ENCODE data around the gene PLA2G4C.

Gene PLA2G4C

DNA sequence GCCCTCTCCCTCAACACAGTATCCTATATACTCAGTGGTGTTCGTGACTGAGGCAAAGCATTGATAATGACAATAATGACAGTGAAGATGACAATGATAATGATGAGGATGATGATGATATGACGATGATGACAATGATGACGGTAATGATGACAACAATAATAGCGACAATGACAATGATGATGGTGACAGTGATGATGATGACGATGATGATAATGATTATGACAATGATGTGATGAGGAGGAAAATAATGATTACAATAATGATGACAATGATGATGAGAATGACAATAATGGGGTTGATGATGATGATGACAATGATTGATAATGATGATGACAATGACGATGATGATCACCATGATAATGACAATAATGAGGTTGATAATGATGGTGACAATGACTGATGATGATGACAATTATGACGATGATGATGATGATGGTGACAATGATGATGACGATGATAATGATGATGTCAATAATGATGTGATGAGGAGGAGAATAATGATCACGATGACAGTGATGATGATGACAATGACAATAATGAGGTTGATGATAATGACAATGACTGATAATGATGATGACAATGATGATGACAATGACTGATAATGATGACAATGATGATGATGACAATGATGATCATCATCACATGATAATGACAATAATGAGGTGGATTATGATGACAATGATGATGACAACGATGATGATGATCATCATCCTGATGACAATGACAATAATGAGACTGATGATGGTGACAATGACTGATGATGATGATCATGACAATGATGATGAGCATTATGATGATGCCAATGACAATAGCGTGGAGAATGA, 99.5 kb downstream of the PLA2G4C start:
- H3K4me3 ChIP-seq (ENCODE audit: low read length): no peak overlapping the region
- TF ChIP-seq ZNF274 (IDR thresholded peaks at IDR 0.05; ENCODE audit: low read depth, low read length): no peak

DNA sequence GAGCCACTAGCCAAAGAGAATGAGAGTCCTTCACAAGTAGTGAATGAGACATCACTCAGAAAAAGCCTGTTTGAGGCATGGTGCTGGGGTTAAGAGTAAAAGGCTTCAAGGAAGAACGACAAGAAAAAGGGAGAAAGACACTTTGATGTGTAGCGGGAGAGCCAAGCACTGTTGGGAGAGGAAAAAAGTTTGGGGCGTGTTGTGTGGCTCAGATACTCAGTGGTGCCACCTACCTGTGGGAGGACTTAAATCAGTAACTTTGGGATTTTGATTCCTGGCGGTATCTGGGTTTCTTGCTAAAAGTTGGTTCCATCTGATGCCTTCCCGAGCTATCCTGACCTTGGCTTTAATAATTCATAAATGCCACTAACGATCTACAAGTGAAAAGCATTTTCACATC, 103.9 kb downstream of the PLA2G4C start:
- no peak overlapping the region for H3K4me3 ChIP-seq (ENCODE audit: low read length)
- TF ChIP-seq ZNF274 (IDR thresholded peaks at IDR 0.05; ENCODE audit: low read depth, low read length): no peak

DNA sequence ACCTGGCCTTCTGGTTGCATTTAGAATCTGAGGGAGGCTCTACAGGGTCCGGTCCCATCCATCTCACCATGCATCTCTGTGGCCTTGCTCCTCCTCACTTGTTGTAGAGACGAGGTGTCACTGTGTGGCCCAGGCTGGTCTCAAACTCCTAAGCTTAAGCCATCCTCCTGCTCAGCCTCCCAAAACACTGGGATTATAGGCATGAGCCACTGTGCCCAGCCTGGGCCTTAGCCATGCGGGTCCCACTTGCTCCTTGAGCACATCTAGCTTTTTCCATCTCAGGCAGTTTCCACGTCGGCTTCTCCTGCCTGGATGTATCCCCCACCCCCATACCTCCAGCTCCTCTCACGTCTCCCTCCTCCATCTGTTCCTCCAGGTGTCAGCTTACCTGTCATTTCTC, 106.4 kb downstream of the PLA2G4C start:
- H3K4me3 ChIP-seq (ENCODE audit: low read length): no peak overlapping the region
- TF ChIP-seq ZNF274 (IDR thresholded peaks at IDR 0.05; ENCODE audit: low read depth, low read length): no peak

- no peak overlapping the region for H3K4me3 ChIP-seq (ENCODE audit: low read length)
- TF ChIP-seq ZNF274 (IDR thresholded peaks at IDR 0.05; ENCODE audit: low read depth, low read length): no peak
Measured at GRCh38 chr19:48000846-48001245, 109.8 kb downstream of the PLA2G4C start.

GRCh38 chr19:47998800-47999199, 111.8 kb downstream of the PLA2G4C start:
- H3K4me3 ChIP-seq (ENCODE audit: low read length): no peak overlapping the region
- TF ChIP-seq ZNF274 (IDR thresholded peaks at IDR 0.05; ENCODE audit: low read depth, low read length): no peak
